ENCODE measurements around the gene TADA3. TPM values are rescaled to one million over a fixed set of nuclear protein-coding genes. Genes with fewer than 3 reads are reported as not detected.

TADA3 gene
- polyA plus RNA-seq, 3 donors = 21.0 to 49.8 (median 38.0) TPM

GRCh38 chr3:9791127-9791526 is 1.1 kb downstream of the TADA3 start:
- no peak overlapping the region for H3K27ac ChIP-seq (ENCODE audit: low read depth, low read length)
- 84 to 92% (median 89%) methylated on average over 11 of the region's 11 CpGs for WGBS, 3 donors

- WGBS, 3 donors = 87 to 91% (median 87%) methylated on average over 6 of the region's 6 CpGs
- H3K27ac ChIP-seq (ENCODE audit: low read depth, low read length) = no peak overlapping the region
Observed at GRCh38 chr3:9787714-9788113, 4.6 kb downstream of the TADA3 start.

- WGBS, 3 donors = 88 to 92% (median 91%) methylated on average over 12 to 13 of the region's 13 CpGs
- H3K27ac ChIP-seq (ENCODE audit: low read depth, low read length) = no peak overlapping the region
Observed at GRCh38 chr3:9786825-9787669, 5.2 kb downstream of the TADA3 start.

- no peak overlapping the region for H3K27ac ChIP-seq (ENCODE audit: low read depth, low read length)
- WGBS, 3 donors = 87 to 95% (median 93%) methylated on average over 7 of the region's 7 CpGs
Observed at GRCh38 chr3:9786209-9786739, 6.0 kb downstream of the TADA3 start.

- 74 to 82% (median 75%) methylated on average over 7 of the region's 7 CpGs for WGBS, 3 donors
Observed at GRCh38 chr3:9785602-9786001, 6.7 kb downstream of the TADA3 start.

GRCh38 chr3:9784965-9785364 is 7.3 kb downstream of the TADA3 start:
- 90 to 93% (median 91%) methylated on average over 4 of the region's 4 CpGs for WGBS, 3 donors
- H3K27ac ChIP-seq (ENCODE audit: low read depth, low read length) = no peak overlapping the region

More at GRCh38 chr3:9785602-9786001, 6.7 kb downstream of the TADA3 start:
- no peak overlapping the region for H3K27ac ChIP-seq (ENCODE audit: low read depth, low read length)

GRCh38 chr3:9783954-9784353 is 8.3 kb downstream of the TADA3 start:
- no peak overlapping the region for H3K27ac ChIP-seq (ENCODE audit: low read depth, low read length)
- WGBS, 3 donors = 91 to 95% (median 92%) methylated on average over 14 of the region's 14 CpGs

GRCh38 chr3:9782770-9783169 is 9.5 kb downstream of the TADA3 start:
- H3K27ac ChIP-seq (ENCODE audit: low read depth, low read length) = no peak overlapping the region
- WGBS, 3 donors = 39 to 67% (median 48%) methylated on average over 3 of the region's 3 CpGs

- no peak overlapping the region for H3K27ac ChIP-seq (ENCODE audit: low read depth, low read length)
- WGBS, 3 donors = 67 to 76% (median 69%) methylated on average over 3 of the region's 3 CpGs
Observed at GRCh38 chr3:9781978-9782603, 10.2 kb downstream of the TADA3 start.

- 44 to 71% (median 45%) methylated on average over 1 of the region's 1 CpG for WGBS, 3 donors
- H3K27ac ChIP-seq (ENCODE audit: low read depth, low read length) = no peak overlapping the region
Observed at GRCh38 chr3:9781551-9781950, 10.7 kb downstream of the TADA3 start.

- 93 to 99% (median 94%) methylated on average over 4 of the region's 4 CpGs for WGBS, 3 donors
- no peak overlapping the region for H3K27ac ChIP-seq (ENCODE audit: low read depth, low read length)
Observed at GRCh38 chr3:9780910-9781309, 11.4 kb downstream of the TADA3 start.

- no peak overlapping the region for H3K27ac ChIP-seq (ENCODE audit: low read depth, low read length)
- 55 to 84% (median 66%) methylated on average over 10 of the region's 10 CpGs for WGBS, 3 donors
Observed at GRCh38 chr3:9780458-9780812, 11.8 kb downstream of the TADA3 start.

GRCh38 chr3:9779721-9780457 is 12.4 kb downstream of the TADA3 start:
- H3K27ac ChIP-seq (ENCODE audit: low read depth, low read length) = no peak overlapping the region
- WGBS, 3 donors = 46 to 73% (median 55%) methylated on average over 8 of the region's 8 CpGs

- WGBS, 3 donors = 49 to 78% (median 63%) methylated on average over 6 of the region's 6 CpGs
Observed at GRCh38 chr3:9779075-9779593, 13.1 kb downstream of the TADA3 start.

GRCh38 chr3:9778143-9779074 is 13.9 kb downstream of the TADA3 start:
- WGBS, 3 donors = 52 to 75% (median 62%) methylated on average over 5 of the region's 5 CpGs
- H3K27ac ChIP-seq (ENCODE audit: low read depth, low read length) = no peak overlapping the region

More at GRCh38 chr3:9779075-9779593, 13.1 kb downstream of the TADA3 start:
- no peak overlapping the region for H3K27ac ChIP-seq (ENCODE audit: low read depth, low read length)

- no peak overlapping the region for H3K27ac ChIP-seq (ENCODE audit: low read depth, low read length)
- WGBS, 3 donors = 62 to 81% (median 67%) methylated on average over 1 of the region's 1 CpG
Observed at GRCh38 chr3:9777694-9778021, 14.6 kb downstream of the TADA3 start.

GRCh38 chr3:9776896-9777693 is 15.2 kb downstream of the TADA3 start:
- WGBS, 3 donors = 61 to 75% (median 74%) methylated on average over 5 of the region's 5 CpGs

More at GRCh38 chr3:9776896-9777693, 15.2 kb downstream of the TADA3 start:
- no peak overlapping the region for H3K27ac ChIP-seq (ENCODE audit: low read depth, low read length)

Data from adipose tissue (tissue), 3 donors.